DOHH2 (cell line): ENCODE results near the gene DNAI2.

Experiments
- CTCF ChIP-seq: fragments of 200-600 bp; sonication (generic); IDR thresholded peaks from one replicate; pipeline ENCODE4 v1.5.1; 2014; ENCODE audit warnings: antibody characterized with exemption, mild to moderate bottlenecking, low read depth, low read length; ENCODE audit not compliant: poor library complexity, severe bottlenecking
- EZH2phosphoT487 ChIP-seq: fragments of 200-600 bp; sonication (generic); IDR thresholded peaks from 2 replicates; pipeline ENCODE4 v1.6.1; 2017; ENCODE audit warnings: borderline replicate concordance, mild to moderate bottlenecking, antibody characterized with exemption, low read length, moderate library complexity, mixed read lengths

GRCh38 chr17:74328487-74328886, 54.5 kb downstream of the DNAI2 start:
- TF ChIP-seq CTCF = no peak
- TF ChIP-seq EZH2phosphoT487 = no peak
